HL-60 (cell line): ENCODE results near the gene APMAP.

ENCODE experiments used
- DNase-seq, 2 experiments: peaks; one replicate each; pipeline ENCODE4 v3.0.0-alpha.2; 2010 to 2020; ENCODE audit warnings: low read depth in 1 of 2, low spot score in 1 of 2
- H3K27ac ChIP-seq: fragments of 250-450 bp; sonication (Bioruptor Pico); replicated peaks from 2 replicates; pipeline ENCODE4 v1.5.1; 2020; ENCODE audit warnings: mild to moderate bottlenecking, moderate library complexity
- H3K27me3 ChIP-seq: fragments of 250-450 bp; sonication (Bioruptor Pico); 2 replicates; pipeline ENCODE4 v1.5.1; 2021; ENCODE audit warnings: mild to moderate bottlenecking, moderate library complexity; ENCODE audit not compliant: insufficient read depth, poor library complexity, severe bottlenecking
- H3K4me3 ChIP-seq: replicated peaks from 2 replicates; pipeline ENCODE4 v1.5.1; 2011; ENCODE audit warnings: mild to moderate bottlenecking, control low read depth, low read length; ENCODE audit not compliant: insufficient read depth
- CTCF ChIP-seq: IDR thresholded peaks from one replicate; pipeline ENCODE4 v1.5.1; 2011; ENCODE audit warnings: low read length, control low read depth, inconsistent platforms; ENCODE audit not compliant: insufficient read depth
- GABPA ChIP-seq: IDR thresholded peaks from 2 replicates; pipeline ENCODE4 v1.6.1; 2012; ENCODE audit warnings: low read depth
- POLR2AphosphoS5 ChIP-seq: IDR thresholded peaks from 2 replicates; pipeline ENCODE4 v1.6.1; 2012; ENCODE audit warnings: low read depth
- REST ChIP-seq: IDR thresholded peaks from 2 replicates; pipeline ENCODE4 v1.6.1; 2012; ENCODE audit warnings: low read depth; ENCODE audit not compliant: insufficient replicate concordance
- SPI1 ChIP-seq: IDR thresholded peaks from 2 replicates; pipeline ENCODE4 v1.6.1; 2012; ENCODE audit warnings: low read depth, mild to moderate bottlenecking, borderline replicate concordance

The APMAP gene

GRCh38 chr20:24954151-24954550 lies 38.4 kb downstream of the APMAP start:
- no peak overlapping the region for H3K4me3 ChIP-seq
- peak overlapping the region; percentile 30; the same call in 1 of the 2 replicates for H3K27ac ChIP-seq
- no peaks in the 10 kb centered on the region for H3K27me3 ChIP-seq
- DNase-seq = no peak
- no peak for TF ChIP-seq POLR2AphosphoS5
- TF ChIP-seq CTCF = no peak
- no peak for TF ChIP-seq SPI1
- no peak for TF ChIP-seq GABPA
- no peak for TF ChIP-seq REST

GRCh38 chr20:24953621-24954133 lies 38.9 kb downstream of the APMAP start:
- no peak for DNase-seq
- 0 out of 2 replicates have a peak overlapping the region, but pooled peaks have one; percentile 93 for H3K27ac ChIP-seq
- H3K27me3 ChIP-seq = no peaks in the 10 kb centered on the region
- no peak overlapping the region for H3K4me3 ChIP-seq
- no peak for TF ChIP-seq SPI1
- TF ChIP-seq REST = no peak
- no peak for TF ChIP-seq GABPA
- no peak; the same call in 1 of the 2 replicates for TF ChIP-seq POLR2AphosphoS5
- no peak for TF ChIP-seq CTCF

GRCh38 chr20:24953209-24953575 lies 39.4 kb downstream of the APMAP start:
- TF ChIP-seq POLR2AphosphoS5 (no peak), GABPA (no peak), REST (no peak), CTCF (no peak), SPI1 (no peak)
- H3K4me3 ChIP-seq = no peak overlapping the region
- no peak for DNase-seq
- H3K27ac ChIP-seq = peak overlapping the region; percentile 93
- no peaks in the 10 kb centered on the region for H3K27me3 ChIP-seq
